Stomach (tissue), 9 donors: ENCODE data around the gene PPAN. TPM values are rescaled to one million over a fixed set of nuclear protein-coding genes. Genes with fewer than 3 reads are reported as not detected.

Experiments
- DNase-seq, 2 donors: peaks; one replicate each; pipeline versions ENCODE4 v3.0.0 to v3.0.0-alpha.2; 2013 to 2019
- H3K27ac ChIP-seq, 5 donors: fragments of 200-600 bp in 4 of 5; sonication (generic) in 4 of 5; one replicate each; pipeline ENCODE4 v1.5.1; 2013 to 2019; ENCODE audit warnings: mild to moderate bottlenecking in 1 of 5, moderate library complexity in 1 of 5
- H3K27me3 ChIP-seq, 3 donors: fragments of 200-600 bp; sonication (generic); one replicate each; pipeline ENCODE4 v1.5.1; 2017 to 2019; ENCODE audit warnings: mixed run types in 1 of 3
- H3K36me3 ChIP-seq, 4 donors: fragments of 200-600 bp; sonication (generic); 1 replicate in 3 of 4; 2 replicates in 1 of 4; pipeline ENCODE4 v1.5.1; 2016 to 2019
- H3K4me1 ChIP-seq, 4 donors: fragments of 200-600 bp; sonication (generic); one replicate each; pipeline ENCODE4 v1.5.1; 2016 to 2019
- H3K4me3 ChIP-seq, 4 donors: fragments of 200-600 bp; sonication (generic) in 3 of 4; one replicate each; pipeline ENCODE4 v1.5.1; 2016 to 2019; ENCODE audit warnings: mild to moderate bottlenecking in 1 of 4
- H3K9me3 ChIP-seq, 4 donors: fragments of 200-600 bp; sonication (generic); one replicate each; pipeline ENCODE4 v1.5.1; 2016 to 2019
- CTCF ChIP-seq, 7 experiments: fragments of 450-650 bp in 4 of 7; fragments of 200-600 bp in 3 of 7; sonication (generic) in 3 of 7; IDR thresholded peaks; one replicate each; pipeline ENCODE4 v1.5.1; 2016 to 2019; ENCODE audit warnings: antibody characterized with exemption in 7 of 7, control low read depth in 2 of 7, mild to moderate bottlenecking in 1 of 7
- EP300 ChIP-seq: sonication (generic); formaldehyde crosslinking; IDR thresholded peaks from one replicate; pipeline ENCODE4 v1.6.1; 2017; ENCODE audit warnings: antibody characterized with exemption
- POLR2A ChIP-seq, 4 donors: fragments of 450-650 bp; IDR thresholded peaks; one replicate each; pipeline ENCODE4 v1.6.1; 2016; ENCODE audit warnings: antibody characterized with exemption in 4 of 4, control low read depth in 2 of 4, mild to moderate bottlenecking in 1 of 4, moderate library complexity in 1 of 4
- POLR2AphosphoS5 ChIP-seq, 3 donors: sonication (generic); formaldehyde crosslinking; IDR thresholded peaks; one replicate each; pipeline ENCODE4 v1.6.1; 2016; ENCODE audit warnings: antibody characterized with exemption in 3 of 3
- WGBS, 5 donors: extraction: QIAGEN DNeasy Blood & Tissue Kit in 3 of 5; methylation state at CpG; one replicate each; pipeline versions ENCODE4 v1.1.5 to v1.1.7; 2013 to 2018; 5-methylcytosine and 5-hydroxymethylcytosine counted together
- intact Hi-C: fragments of 100-400 bp; cut with DNase I; formaldehyde crosslinking; loops from one replicate; pipeline ENCODE4 v1.15.1; 2023; ENCODE audit warnings: low total_unique reads
- polyA plus RNA-seq, 3 donors: library from polyadenylated mRNA; stranded (reverse); fragments of 200-250 nt; gene quantifications; one replicate each; pipeline ENCODE4 v1.2.3, GENCODE V29; 2013
- total RNA-seq, 5 donors: library from RNA; depleted of rRNA; stranded (reverse); fragments of >200 nt; gene quantifications; one replicate each; pipeline versions ENCODE4 v1.1.0 to v1.2.3, GENCODE V29; 2014 to 2016
- donor health status: healthy with polysubstance abuse.
- donor health status: Bipolar disorder and iron deficiency.
- donor health status: healthy.

The PPAN gene
- total and polyA plus RNA-seq, 8 donors: 1.2 to 52.3 (median 34.7) TPM

DNA sequence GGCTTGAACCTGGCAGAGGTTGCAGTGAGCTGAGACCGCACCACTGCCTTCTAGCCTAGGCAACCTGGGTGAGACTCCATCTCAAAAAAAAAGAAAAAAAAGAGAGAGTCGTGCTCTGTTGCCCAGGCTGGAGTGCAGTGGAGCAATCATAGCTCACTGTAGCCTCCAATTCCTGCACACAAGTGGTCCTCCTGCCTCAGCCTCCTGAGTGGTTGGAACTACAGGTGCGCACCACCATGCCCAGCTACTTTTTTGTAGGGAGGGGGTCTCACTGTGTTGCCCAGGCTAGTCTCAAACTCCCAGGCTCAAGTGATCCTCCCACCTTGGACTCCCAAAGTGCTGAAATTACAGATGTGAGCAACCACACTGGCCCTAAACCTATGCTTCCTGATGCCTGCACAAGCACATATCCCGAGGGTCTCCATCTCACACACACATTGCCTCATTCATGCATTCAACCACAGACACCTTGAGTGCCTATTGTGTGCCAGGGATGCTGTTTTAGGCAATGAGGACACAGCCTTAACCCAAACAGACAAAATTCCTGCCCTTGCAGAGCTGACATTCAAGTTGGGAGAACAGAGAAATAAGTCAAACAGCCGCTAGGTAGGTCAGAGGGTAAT lies 5.9 kb upstream of the PPAN start:
- peaks cover 12 to 22% (median 19%) of the 10 kb centered on the region in 4 donors for H3K4me1 ChIP-seq
- intact Hi-C loops: no loop called here
- WGBS, 5 donors: 75 to 90% (median 84%) methylated on average over 5 of the region's 5 CpGs
- H3K36me3 ChIP-seq: no peaks in the 10 kb centered on the region
- TF ChIP-seq EP300: no peak
- no peak for TF ChIP-seq POLR2A (IDR thresholded peaks at IDR 0.05)
- no peak for TF ChIP-seq CTCF (IDR thresholded peaks at IDR 0.05)
- TF ChIP-seq POLR2AphosphoS5 (IDR thresholded peaks at IDR 0.05): no peak
- no peak overlapping the region for H3K4me3 ChIP-seq
- DNase-seq: no peak
- H3K9me3 ChIP-seq: no peaks in the 10 kb centered on the region
- H3K27ac ChIP-seq: no peak overlapping the region
- no peaks in the 10 kb centered on the region for H3K27me3 ChIP-seq

GRCh38 chr19:10102787-10103236 lies 3.4 kb upstream of the PPAN start:
- peaks cover 3 to 8% (median 6%) of the 10 kb centered on the region in 4 donors for H3K36me3 ChIP-seq
- no peaks in the 10 kb centered on the region for H3K27me3 ChIP-seq
- no peak for TF ChIP-seq POLR2A (IDR thresholded peaks at IDR 0.05)
- TF ChIP-seq CTCF (IDR thresholded peaks at IDR 0.05): no peak
- no peak for TF ChIP-seq EP300
- no peak overlapping the region for H3K4me3 ChIP-seq
- 60 to 85% (median 72%) methylated on average over 4 to 7 of the region's 7 CpGs for WGBS, 5 donors
- H3K4me1 ChIP-seq: peaks cover 10 to 28% (median 24%) of the 10 kb centered on the region in 4 donors
- intact Hi-C loops: no loop called here
- no peak for DNase-seq
- peak overlapping the region in 4 of 5 donors; percentile 18 to 52 (median 45) for H3K27ac ChIP-seq
- H3K9me3 ChIP-seq: no peaks in the 10 kb centered on the region

- intact Hi-C loops: no loop called here
- Histone ChIP-seq H3K4me3 (no peak overlapping the region), H3K27me3 (no peaks in the 10 kb centered on the region), H3K4me1 (peaks cover 10 to 34% (median 25%) of the 10 kb centered on the region in 4 donors), H3K9me3 (no peaks in the 10 kb centered on the region), H3K36me3 (peaks cover 16 to 21% (median 19%) of the 10 kb centered on the region in 4 donors), H3K27ac (peak overlapping the region in 1 of 5 donors; percentile 10)
- no peak for DNase-seq
- no peak for TF ChIP-seq POLR2AphosphoS5 (IDR thresholded peaks at IDR 0.05)
- TF ChIP-seq CTCF (IDR thresholded peaks at IDR 0.05): no peak
- no peak for TF ChIP-seq EP300
- no peak for TF ChIP-seq POLR2A (IDR thresholded peaks at IDR 0.05)
These were observed 2.0 kb upstream of the PPAN start for GRCh38 chr19:10104130-10104513.

- TF ChIP-seq CTCF (IDR thresholded peaks at IDR 0.05) (no peak), POLR2AphosphoS5 (IDR thresholded peaks at IDR 0.05) (peak in 2 of 3 donors; percentile 7 to 8), POLR2A (IDR thresholded peaks at IDR 0.05) (no peak), EP300 (no peak)
- DNase-seq: peak in 1 of 2 donors; percentile 85
- 43 to 57% (median 54%) methylated on average over 13 to 15 of the region's 15 CpGs for WGBS, 5 donors
- Histone ChIP-seq H3K27me3 (no peaks in the 10 kb centered on the region), H3K27ac (peak overlapping the region; percentile 54 to 88 (median 82)), H3K36me3 (peaks cover 24 to 29% (median 27%) of the 10 kb centered on the region in 4 donors), H3K4me1 (peaks cover 10 to 34% (median 24%) of the 10 kb centered on the region in 4 donors), H3K4me3 (no peak overlapping the region), H3K9me3 (no peaks in the 10 kb centered on the region)
- intact Hi-C loops: no loop called here
These were observed 1.3 kb upstream of the PPAN start for GRCh38 chr19:10104665-10105508.
